IMR-90 (cell line): Measurements from ENCODE around the gene LYZL6.

Experiments
- BHLHE40 ChIP-seq: fragments of 150-350 bp; IDR thresholded peaks from 2 replicates; pipeline ENCODE4 v1.6.1; 2016; ENCODE audit warnings: mild to moderate bottlenecking, low read depth, low read length
- CEBPB ChIP-seq: IDR thresholded peaks from 2 replicates; pipeline ENCODE4 v1.6.1; 2012; ENCODE audit warnings: low read depth, low read length, improper control_type of control experiment
- ELK1 ChIP-seq: fragments of 150-350 bp; IDR thresholded peaks from 2 replicates; pipeline ENCODE4 v1.6.1; 2016; ENCODE audit warnings: low read depth, mild to moderate bottlenecking, low read length, moderate library complexity, borderline replicate concordance
- MAZ ChIP-seq: IDR thresholded peaks from 2 replicates; pipeline ENCODE4 v1.6.1; 2012; ENCODE audit warnings: low read depth, mild to moderate bottlenecking, low read length, improper control_type of control experiment, moderate library complexity, borderline replicate concordance
- POLR2A ChIP-seq: IDR thresholded peaks from 2 replicates; pipeline ENCODE4 v1.6.1; 2012; ENCODE audit warnings: mild to moderate bottlenecking, low read depth, low read length
- RAD21 ChIP-seq: IDR thresholded peaks from 2 replicates; pipeline ENCODE4 v1.6.1; 2012; ENCODE audit warnings: low read length, improper control_type of control experiment
- RFX5 ChIP-seq: IDR thresholded peaks from 2 replicates; pipeline ENCODE4 v1.8.0; 2012; ENCODE audit warnings: low read depth, mild to moderate bottlenecking, low read length, moderate library complexity
- TF ChIP-seq, protein P1 (sequence below): conservative IDR thresholded peaks from 2 replicates; pipeline ENCODE4 v1.5.1; 2012; ENCODE audit warnings: mild to moderate bottlenecking, low read depth, low read length, improper control_type of control experiment
- TF ChIP-seq, protein P2 (sequence below): fragments of 150-350 bp; IDR thresholded peaks from 2 replicates; pipeline ENCODE4 v1.6.1; 2017; ENCODE audit warnings: mild to moderate bottlenecking, antibody characterized with exemption, low read length, low read depth

DNA sequence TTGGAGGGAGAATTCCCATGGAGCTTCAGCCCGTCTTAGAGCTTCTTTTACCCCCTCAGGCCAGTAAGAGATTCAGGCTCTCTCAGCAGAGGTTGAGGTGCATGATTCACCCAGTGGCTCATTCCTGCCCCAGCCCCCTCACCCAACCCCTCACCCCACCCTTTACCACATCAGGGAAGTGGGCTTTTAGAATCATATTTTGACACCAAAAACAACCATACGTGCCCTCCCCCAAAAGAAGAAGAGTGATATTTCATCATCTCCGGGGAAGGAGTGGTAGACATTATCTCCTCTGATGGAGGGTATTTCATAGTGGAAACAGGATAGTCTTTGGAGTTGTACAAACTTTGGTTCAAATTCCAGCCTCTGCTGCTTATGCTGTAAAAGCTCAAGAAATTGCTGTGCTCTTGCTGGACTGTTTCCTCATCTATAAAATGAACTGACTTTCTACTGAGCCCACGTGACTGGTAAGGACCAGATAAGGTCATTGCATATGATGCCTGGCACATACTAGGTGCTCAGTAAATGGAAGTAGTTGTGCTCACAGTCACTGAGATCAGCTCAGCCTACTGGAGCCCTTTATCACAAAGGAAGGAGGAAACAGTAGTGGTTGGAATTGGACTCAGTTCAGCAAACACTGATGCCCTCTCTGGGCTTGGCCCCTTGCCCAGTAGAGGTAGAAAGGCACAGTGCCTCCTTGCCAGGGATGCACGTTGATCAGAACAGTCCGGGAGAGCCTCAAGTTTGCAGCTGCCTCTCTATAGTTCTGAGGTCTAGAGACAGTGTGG lies 45.0 kb downstream of the LYZL6 start:
- TF ChIP-seq, protein P1, sequence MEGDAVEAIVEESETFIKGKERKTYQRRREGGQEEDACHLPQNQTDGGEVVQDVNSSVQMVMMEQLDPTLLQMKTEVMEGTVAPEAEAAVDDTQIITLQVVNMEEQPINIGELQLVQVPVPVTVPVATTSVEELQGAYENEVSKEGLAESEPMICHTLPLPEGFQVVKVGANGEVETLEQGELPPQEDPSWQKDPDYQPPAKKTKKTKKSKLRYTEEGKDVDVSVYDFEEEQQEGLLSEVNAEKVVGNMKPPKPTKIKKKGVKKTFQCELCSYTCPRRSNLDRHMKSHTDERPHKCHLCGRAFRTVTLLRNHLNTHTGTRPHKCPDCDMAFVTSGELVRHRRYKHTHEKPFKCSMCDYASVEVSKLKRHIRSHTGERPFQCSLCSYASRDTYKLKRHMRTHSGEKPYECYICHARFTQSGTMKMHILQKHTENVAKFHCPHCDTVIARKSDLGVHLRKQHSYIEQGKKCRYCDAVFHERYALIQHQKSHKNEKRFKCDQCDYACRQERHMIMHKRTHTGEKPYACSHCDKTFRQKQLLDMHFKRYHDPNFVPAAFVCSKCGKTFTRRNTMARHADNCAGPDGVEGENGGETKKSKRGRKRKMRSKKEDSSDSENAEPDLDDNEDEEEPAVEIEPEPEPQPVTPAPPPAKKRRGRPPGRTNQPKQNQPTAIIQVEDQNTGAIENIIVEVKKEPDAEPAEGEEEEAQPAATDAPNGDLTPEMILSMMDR, result no peak
- TF ChIP-seq BHLHE40, result no peak
- no peak for TF ChIP-seq POLR2A
- no peak for TF ChIP-seq RFX5
- TF ChIP-seq MAZ, result no peak
- TF ChIP-seq, protein P2, sequence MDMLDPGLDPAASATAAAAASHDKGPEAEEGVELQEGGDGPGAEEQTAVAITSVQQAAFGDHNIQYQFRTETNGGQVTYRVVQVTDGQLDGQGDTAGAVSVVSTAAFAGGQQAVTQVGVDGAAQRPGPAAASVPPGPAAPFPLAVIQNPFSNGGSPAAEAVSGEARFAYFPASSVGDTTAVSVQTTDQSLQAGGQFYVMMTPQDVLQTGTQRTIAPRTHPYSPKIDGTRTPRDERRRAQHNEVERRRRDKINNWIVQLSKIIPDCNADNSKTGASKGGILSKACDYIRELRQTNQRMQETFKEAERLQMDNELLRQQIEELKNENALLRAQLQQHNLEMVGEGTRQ, result no peak
- no peak for TF ChIP-seq ELK1
- no peak for TF ChIP-seq CEBPB
- no peak for TF ChIP-seq RAD21
